Bronchial epithelial cell (primary cell): ENCODE results near the gene DENND1A. TPM values are rescaled to one million over a fixed set of nuclear protein-coding genes. Genes with fewer than 3 reads are reported as not detected.

Experiments
- DNase-seq: peaks from one replicate; pipeline ENCODE4 v3.0.0-alpha.2; 2010; ENCODE audit warnings: low read depth
- FAIRE-seq: peaks from 2 replicates; lab custom pipeline; 2011; peaks lifted over from hg19 to GRCh38; lab: Jason Lieb, UNC
- H3K27me3 ChIP-seq: 2 replicates; pipeline ENCODE4 v1.5.1; 2011; ENCODE audit warnings: low read length; ENCODE audit not compliant: control insufficient read depth, insufficient read depth
- H3K36me3 ChIP-seq: 2 replicates; pipeline ENCODE4 v1.5.1; 2011; ENCODE audit warnings: low read length; ENCODE audit not compliant: control insufficient read depth, insufficient read depth
- H3K4me3 ChIP-seq: 2 replicates; pipeline ENCODE4 v1.5.1; 2011; ENCODE audit warnings: mild to moderate bottlenecking, low read depth, low read length, control low read depth
- CTCF ChIP-seq: IDR thresholded peaks from 2 replicates; pipeline ENCODE4 v1.5.1; 2011; ENCODE audit warnings: mild to moderate bottlenecking, moderate library complexity, low read length, control low read depth, inconsistent platforms; ENCODE audit not compliant: insufficient read depth, severe bottlenecking
- total RNA-seq: library from RNA; depleted of rRNA; stranded (reverse); fragments of >200 nt; gene quantifications from 2 replicates; pipeline ENCODE4 v1.2.1, GENCODE V29; 2014

DENND1A gene
- total RNA-seq, 1 donor from 2014 or later, result 6.1 TPM

- Histone ChIP-seq H3K4me3 (no peak overlapping the region), H3K27me3 (no peaks in the 10 kb centered on the region), H3K36me3 (no peaks in the 10 kb centered on the region)
- TF ChIP-seq CTCF, result no peak
- DNase-seq (no peak), FAIRE-seq (no peak)
These were observed 272.0 kb downstream of the DENND1A start for GRCh38 chr9:123657941-123658340.

- H3K27me3 ChIP-seq, result no peaks in the 10 kb centered on the region
- FAIRE-seq, result no peak
- H3K4me3 ChIP-seq, result no peak overlapping the region
- TF ChIP-seq CTCF, result no peak
- DNase-seq, result no peak
- H3K36me3 ChIP-seq, result no peaks in the 10 kb centered on the region
These were observed 272.8 kb downstream of the DENND1A start for GRCh38 chr9:123657099-123657498.

GRCh38 chr9:123656565-123656964, 273.4 kb downstream of the DENND1A start:
- no peak for TF ChIP-seq CTCF
- H3K27me3 ChIP-seq, result no peaks in the 10 kb centered on the region
- FAIRE-seq (no peak), DNase-seq (peak; percentile 25)
- H3K4me3 ChIP-seq, result no peak overlapping the region
- no peaks in the 10 kb centered on the region for H3K36me3 ChIP-seq

GRCh38 chr9:123655681-123656423, 274.1 kb downstream of the DENND1A start:
- no peak for TF ChIP-seq CTCF
- Histone ChIP-seq H3K4me3 (no peak overlapping the region), H3K27me3 (no peaks in the 10 kb centered on the region), H3K36me3 (no peaks in the 10 kb centered on the region)
- FAIRE-seq (no peak), DNase-seq (no peak)

GRCh38 chr9:123654994-123655637, 274.8 kb downstream of the DENND1A start:
- DNase-seq (no peak), FAIRE-seq (no peak)
- Histone ChIP-seq H3K36me3 (no peaks in the 10 kb centered on the region), H3K4me3 (no peak overlapping the region), H3K27me3 (no peaks in the 10 kb centered on the region)
- no peak for TF ChIP-seq CTCF
